Stimulated activated CD4-positive, alpha-beta T cell treated with anti-CD3 and anti-CD28 coated beads, Interleukin-15, amount 100 ng/mL, for 24 hours (primary cell): ENCODE data around the gene SIX4.

Experiments
- DNase-seq: peaks from one replicate; pipeline ENCODE4 v3.0.0-alpha.2; 2020

SIX4 gene

GRCh38 chr14:60721326-60722106 is 2.6 kb downstream of the SIX4 start:
- peak; percentile 74 for DNase-seq

GRCh38 chr14:60720962-60721325 is 3.2 kb downstream of the SIX4 start:
- DNase-seq: no peak

DNA sequence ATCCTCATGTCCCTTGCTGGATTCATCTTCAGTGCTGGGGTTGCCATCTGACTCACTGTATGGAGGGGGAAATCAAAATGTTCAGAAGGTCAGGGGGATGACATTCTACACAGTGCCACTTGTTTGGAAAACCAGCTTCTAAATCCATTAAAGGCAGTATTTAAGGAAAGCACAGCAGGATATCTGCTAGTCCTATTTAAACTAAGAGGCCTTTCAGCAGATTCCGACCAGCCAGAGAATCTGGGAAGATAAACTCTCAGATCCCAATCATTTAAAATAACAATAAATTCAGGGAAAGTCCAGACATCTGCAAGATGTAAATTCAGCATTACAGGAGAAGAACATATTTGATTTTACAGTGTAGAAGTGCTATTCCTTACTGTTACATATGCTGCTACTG is 3.8 kb downstream of the SIX4 start:
- no peak for DNase-seq

- no peak for DNase-seq
These were observed 10.6 kb downstream of the SIX4 start for GRCh38 chr14:60713513-60713912.

DNA sequence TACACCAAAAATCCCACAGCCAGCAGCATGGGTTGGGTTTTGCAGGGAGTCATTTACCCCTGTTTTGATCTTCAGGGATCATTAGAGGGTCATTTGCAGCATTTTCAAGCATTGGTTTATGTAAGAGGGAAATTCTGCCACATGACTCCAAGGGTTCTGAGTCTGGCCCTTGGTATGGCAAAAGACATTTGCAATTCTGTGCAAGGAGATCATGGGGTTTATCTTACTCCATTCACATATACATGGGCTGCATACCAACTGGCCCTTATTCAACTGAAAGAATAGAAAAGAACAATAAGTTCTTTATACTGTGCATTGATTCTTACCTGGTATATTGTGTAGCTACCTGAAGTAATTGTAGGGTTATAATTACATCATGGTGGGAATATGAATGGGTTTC is 13.7 kb downstream of the SIX4 start:
- DNase-seq: no peak

- DNase-seq: no peak
These were observed 16.3 kb downstream of the SIX4 start for GRCh38 chr14:60707858-60708257.

GRCh38 chr14:60705100-60705499 is 19.1 kb downstream of the SIX4 start:
- no peak for DNase-seq

- no peak for DNase-seq
These were observed 23.6 kb downstream of the SIX4 start for GRCh38 chr14:60700598-60700997.

DNA sequence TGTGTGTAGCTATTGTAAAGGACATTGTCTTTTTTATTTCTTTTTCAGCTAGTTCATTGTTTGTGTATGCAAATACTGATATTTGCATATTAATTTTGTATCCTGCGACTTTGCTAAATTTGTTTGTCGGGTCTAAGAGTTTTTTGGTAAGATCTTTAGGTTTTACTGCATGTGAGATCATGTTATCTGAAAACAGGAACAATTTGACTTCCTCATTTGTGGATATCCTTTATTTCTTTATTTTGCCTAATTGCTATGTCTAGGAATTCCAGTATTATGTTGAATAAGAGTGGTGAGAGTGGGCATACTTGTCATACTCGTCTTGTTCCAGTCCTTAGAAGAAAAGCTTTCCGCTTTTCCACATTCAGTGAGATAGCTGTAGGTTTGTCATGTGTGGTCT is 28.8 kb downstream of the SIX4 start:
- no peak for DNase-seq

DNA sequence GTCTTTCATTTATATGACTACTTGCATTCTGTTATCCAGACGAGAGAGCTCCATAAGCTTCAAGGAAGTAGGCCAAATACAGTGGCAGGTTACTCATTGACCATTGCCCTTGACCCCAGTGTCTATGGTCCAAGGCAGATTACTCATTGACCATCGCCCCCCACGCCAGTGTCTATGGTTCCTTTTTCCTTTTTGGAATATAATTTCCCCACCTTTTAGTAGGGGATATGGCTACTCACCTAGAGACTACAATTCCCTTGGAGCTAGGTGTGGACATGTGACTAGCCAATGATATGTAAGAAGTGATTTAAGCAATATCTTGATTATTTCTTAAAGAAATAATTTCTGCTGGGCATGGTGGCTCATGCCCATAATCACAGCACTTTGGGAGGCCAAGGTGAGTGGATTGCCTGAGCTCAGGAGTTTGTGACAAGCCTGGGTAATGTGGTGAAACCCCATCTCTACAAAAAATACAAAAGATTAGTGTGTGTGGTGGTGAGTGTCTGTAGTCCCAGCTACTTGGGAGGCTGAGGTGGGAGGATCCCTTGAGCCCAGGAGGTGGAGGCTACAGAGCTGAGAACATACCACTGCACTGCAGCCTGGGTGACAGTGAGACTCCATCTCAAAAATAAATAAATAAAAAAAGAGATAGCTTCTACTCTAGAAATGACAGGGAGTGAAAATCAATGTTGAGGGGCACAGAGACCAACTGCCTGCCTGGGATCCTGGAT is 32.6 kb downstream of the SIX4 start:
- DNase-seq: no peak

- no peak for DNase-seq
These were observed 37.3 kb downstream of the SIX4 start for GRCh38 chr14:60686865-60687264.

GRCh38 chr14:60684203-60684602 is 39.9 kb downstream of the SIX4 start:
- DNase-seq: no peak

GRCh38 chr14:60681271-60681670 is 42.9 kb downstream of the SIX4 start:
- no peak for DNase-seq

DNA sequence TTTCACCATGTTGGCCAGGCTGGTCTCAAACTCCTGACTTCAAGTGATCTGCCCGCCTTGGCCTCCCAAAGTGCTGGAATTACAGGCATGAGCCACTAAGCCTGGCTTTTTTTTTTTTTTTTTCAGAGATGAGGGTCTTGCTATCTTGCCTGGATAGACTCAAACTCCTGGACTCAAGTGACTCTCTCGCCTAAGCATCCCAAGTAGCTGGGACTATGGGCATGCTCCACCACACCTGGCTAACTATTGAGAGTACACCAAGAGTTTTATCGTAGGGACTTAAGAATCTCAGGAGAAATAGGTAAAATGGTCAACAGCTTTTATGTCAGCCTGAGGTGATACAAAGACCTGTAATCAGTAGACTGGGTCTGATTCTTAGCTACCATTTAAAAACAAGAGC is 43.6 kb downstream of the SIX4 start:
- DNase-seq: no peak

DNA sequence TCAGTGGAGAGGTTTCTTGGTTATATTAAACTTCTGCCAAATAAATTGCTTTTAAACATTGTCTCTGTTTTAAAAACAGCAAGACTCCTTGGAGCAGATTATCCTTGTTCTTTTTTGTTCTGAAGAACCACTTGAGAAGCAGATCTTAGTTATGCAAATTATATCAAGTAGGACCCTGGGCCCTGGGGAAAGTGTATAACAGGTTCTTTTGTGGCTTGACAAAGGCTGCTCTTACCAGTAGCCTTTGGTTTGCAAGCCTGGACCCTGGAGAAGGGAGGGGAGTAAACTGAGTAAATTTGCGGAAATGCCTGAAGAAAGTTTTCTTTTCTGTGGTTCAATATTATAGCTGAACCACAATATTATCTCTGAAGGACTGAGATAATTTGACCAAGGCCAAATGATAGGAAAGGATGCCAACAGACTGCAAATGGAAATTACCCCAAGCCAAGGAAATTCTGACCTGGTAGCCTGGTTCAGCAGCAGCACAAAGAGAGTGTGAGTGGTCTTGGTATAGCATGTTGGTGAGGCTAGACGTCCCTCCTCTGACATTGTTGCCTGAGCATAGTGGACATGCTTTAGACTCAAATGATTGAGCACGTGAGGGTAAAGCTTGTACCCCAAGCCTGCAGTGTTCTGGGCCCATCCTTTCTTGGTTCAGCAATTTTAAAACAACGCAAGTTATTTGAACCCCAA is 44.4 kb downstream of the SIX4 start:
- no peak for DNase-seq

DNA sequence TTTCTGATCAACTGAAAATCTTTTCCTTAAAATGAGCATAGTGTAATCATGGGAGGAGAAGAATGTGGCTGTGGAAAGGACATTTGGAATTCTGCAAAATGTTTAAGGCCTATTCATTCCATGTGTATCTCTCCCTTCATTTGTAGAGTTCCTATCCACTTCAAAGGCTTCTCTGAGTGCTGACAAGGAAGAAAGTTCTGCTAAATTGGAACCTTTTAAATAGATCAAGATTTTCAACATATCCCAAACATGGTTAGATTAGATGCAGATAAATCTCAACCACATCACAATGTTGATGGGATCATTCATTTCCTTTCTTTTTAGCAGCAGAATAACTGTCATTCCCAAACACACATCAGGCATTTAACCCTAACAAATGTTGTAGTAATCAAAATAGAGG is 46.5 kb downstream of the SIX4 start:
- no peak for DNase-seq

GRCh38 chr14:60670989-60671388 is 53.2 kb downstream of the SIX4 start:
- no peak for DNase-seq

GRCh38 chr14:60668431-60669112 is 55.6 kb downstream of the SIX4 start:
- no peak for DNase-seq

- no peak for DNase-seq
These were observed 59.0 kb downstream of the SIX4 start for GRCh38 chr14:60665177-60665550.

- DNase-seq: no peak
These were observed 61.2 kb downstream of the SIX4 start for GRCh38 chr14:60662982-60663381.

DNA sequence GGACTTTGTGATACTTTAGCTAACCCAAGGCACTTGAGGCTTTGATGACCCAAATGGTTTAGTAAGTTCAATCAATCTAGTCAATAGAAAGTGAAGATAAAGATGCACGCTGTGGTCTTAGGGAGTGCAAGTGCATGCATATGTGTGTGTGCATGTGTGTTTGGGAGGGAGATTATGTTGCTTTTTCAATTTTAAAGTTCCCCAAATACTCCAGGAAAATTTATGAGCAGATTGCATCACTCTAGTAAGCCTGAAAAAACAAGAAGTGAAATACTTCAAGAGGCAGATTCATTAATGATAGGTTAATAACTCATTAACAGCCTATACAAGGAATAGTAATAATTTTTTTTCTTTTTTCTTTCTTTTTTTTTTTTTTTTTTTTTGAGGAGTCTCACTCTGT is 62.4 kb downstream of the SIX4 start:
- DNase-seq: no peak
